Measurements from ENCODE around the gene CAMK1D. TPM values are rescaled to one million over a fixed set of nuclear protein-coding genes. Genes with fewer than 3 reads are reported as not detected.

CAMK1D gene
- total RNA-seq, 2 donors from 2014 or later: 4.5 to 7.8 TPM

- peaks cover 4% of the 10 kb centered on the region for H3K4me1 Mint-ChIP-seq
Observed at GRCh38 chr10:12743941-12744340, 394.6 kb downstream of the CAMK1D start.

GRCh38 chr10:12748186-12748585 lies 398.8 kb downstream of the CAMK1D start:
- no peak for TF ChIP-seq CTCF (conservative IDR thresholded peaks at IDR 0.05)
- Mint-ChIP-seq H3K27me3 (ENCODE audit: insufficient read depth) (no peaks in the 10 kb centered on the region), H3K4me3 (no peak overlapping the region), H3K9me3 (no peaks in the 10 kb centered on the region), H3K27ac (no peak overlapping the region), H3K4me1 (peaks cover 16% of the 10 kb centered on the region), H3K36me3 (ENCODE audit: low read depth) (no peaks in the 10 kb centered on the region)
- no peaks in the 10 kb centered on the region for H3K9me3 ChIP-seq (ENCODE audit: control insufficient read depth, low read length)
- H3K4me1 ChIP-seq (ENCODE audit: control insufficient read depth, insufficient read depth, low read length): no peaks in the 10 kb centered on the region
- no peaks in the 10 kb centered on the region for H3K36me3 ChIP-seq (ENCODE audit: control insufficient read depth, insufficient read depth, low read length)
- 40 to 86% methylated on average over 3 to 4 of the region's 4 CpGs for WGBS, 2 experiments (ENCODE audit: insufficient coverage in 1 of 2, insufficient read length in 1 of 2)
- H3K4me3 ChIP-seq (ENCODE audit: low read length): no peak overlapping the region
- no peak overlapping the region for H3K9ac ChIP-seq (ENCODE audit: extremely low read depth, low read length, poor library complexity, severe bottlenecking)
- peak overlapping the region; percentile 81 for H3K27ac ChIP-seq (ENCODE audit: low read depth, low read length)
- DNase-seq: no peak
- H3K27me3 ChIP-seq (ENCODE audit: control insufficient read depth, insufficient read depth, low read length, poor library complexity, severe bottlenecking): no peaks in the 10 kb centered on the region

More at GRCh38 chr10:12743941-12744340, 394.6 kb downstream of the CAMK1D start:
- Mint-ChIP-seq H3K9me3 (no peaks in the 10 kb centered on the region), H3K27me3 (ENCODE audit: insufficient read depth) (no peaks in the 10 kb centered on the region), H3K36me3 (ENCODE audit: low read depth) (no peaks in the 10 kb centered on the region), H3K4me3 (no peak overlapping the region), H3K27ac (no peak overlapping the region)
- 91% methylated on average over 4 of the region's 4 CpGs; no CpG with 5 or more reads in 1 of the 2 experiments for WGBS, 2 experiments (ENCODE audit: insufficient coverage in 1 of 2, insufficient read length in 1 of 2)
- Histone ChIP-seq H3K9me3 (ENCODE audit: control insufficient read depth, low read length) (no peaks in the 10 kb centered on the region), H3K9ac (ENCODE audit: extremely low read depth, low read length, poor library complexity, severe bottlenecking) (no peak overlapping the region), H3K4me1 (ENCODE audit: control insufficient read depth, insufficient read depth, low read length) (no peaks in the 10 kb centered on the region), H3K27me3 (ENCODE audit: control insufficient read depth, insufficient read depth, low read length, poor library complexity, severe bottlenecking) (no peaks in the 10 kb centered on the region), H3K4me3 (ENCODE audit: low read length) (no peak overlapping the region), H3K27ac (ENCODE audit: low read depth, low read length) (no peak overlapping the region), H3K36me3 (ENCODE audit: control insufficient read depth, insufficient read depth, low read length) (no peaks in the 10 kb centered on the region)
- DNase-seq: no peak
- no peak for TF ChIP-seq CTCF (conservative IDR thresholded peaks at IDR 0.05)

GRCh38 chr10:12749760-12750478 lies 400.6 kb downstream of the CAMK1D start:
- Histone ChIP-seq H3K27ac (ENCODE audit: low read depth, low read length) (no peak overlapping the region), H3K4me1 (ENCODE audit: control insufficient read depth, insufficient read depth, low read length) (no peaks in the 10 kb centered on the region), H3K9me3 (ENCODE audit: control insufficient read depth, low read length) (peaks cover 5% of the 10 kb centered on the region), H3K36me3 (ENCODE audit: control insufficient read depth, insufficient read depth, low read length) (no peaks in the 10 kb centered on the region), H3K27me3 (ENCODE audit: control insufficient read depth, insufficient read depth, low read length, poor library complexity, severe bottlenecking) (no peaks in the 10 kb centered on the region), H3K9ac (ENCODE audit: extremely low read depth, low read length, poor library complexity, severe bottlenecking) (no peak overlapping the region), H3K4me3 (ENCODE audit: low read length) (no peak overlapping the region)
- Mint-ChIP-seq H3K27me3 (ENCODE audit: insufficient read depth) (no peaks in the 10 kb centered on the region), H3K9me3 (peaks cover 9% of the 10 kb centered on the region), H3K36me3 (ENCODE audit: low read depth) (no peaks in the 10 kb centered on the region), H3K27ac (no peak overlapping the region), H3K4me3 (no peak overlapping the region), H3K4me1 (peaks cover 16% of the 10 kb centered on the region)
- no peak for TF ChIP-seq CTCF (conservative IDR thresholded peaks at IDR 0.05)
- no peak for DNase-seq
- WGBS, 2 experiments (ENCODE audit: insufficient coverage in 1 of 2, insufficient read length in 1 of 2): 94 to 96% methylated on average over 10 to 14 of the region's 14 CpGs

Data from endodermal cell (in vitro differentiated cells).